ENCODE data around the gene VEPH1. TPM values are rescaled to one million over a fixed set of nuclear protein-coding genes. Genes with fewer than 3 reads are reported as not detected.

The VEPH1 gene
- polyA plus RNA-seq, 2 of the 4 experiments (the other 2 are of a cell fraction): 0.04 to 0.16 TPM

DNA sequence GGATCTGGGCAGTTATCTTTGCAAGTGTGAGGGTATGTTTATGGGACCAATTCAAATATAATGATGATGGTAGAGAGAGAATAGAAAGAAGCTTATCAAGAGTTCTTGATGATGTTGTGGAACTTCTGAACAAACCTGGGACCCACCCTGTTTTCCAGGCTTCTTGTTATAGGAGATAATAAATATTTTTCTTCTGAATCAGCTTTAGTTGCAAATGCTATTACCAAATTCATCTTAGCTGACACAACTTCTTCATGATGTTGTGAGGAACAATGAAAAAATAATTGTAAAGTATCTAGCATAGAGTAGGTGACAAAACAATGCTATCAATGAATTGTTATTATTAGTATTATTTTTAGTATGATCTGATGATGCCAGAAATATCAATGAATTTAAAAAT lies 110.1 kb downstream of the VEPH1 start:
- CTCF ChIA-PET: interaction anchor here (1.2 kb wide), 1 partner anchor 12 kb away, joined by 4 read pairs; no protein-coding TSS in a partner anchor
- ATAC-seq (no peak), DNase-seq (ENCODE audit: low read depth in 1 of 2, low spot score in 1 of 2) (no peak), FAIRE-seq (no peak)
- Histone ChIP-seq H3K4me1 (0 out of 3 replicates have a peak, but pooled peaks cover 4% of the 10 kb centered on the region), H3K9me3 (no peaks in the 10 kb centered on the region), H3K27ac (no peak overlapping the region), H3K4me3 (no peak overlapping the region), H3K4me2 (no peak overlapping the region)
- POLR2A ChIA-PET: no interaction called here
- no peak for TF ChIP-seq GATA3 (IDR thresholded peaks at IDR 0.05; ENCODE audit: borderline replicate concordance)
- no peak for TF ChIP-seq BHLHE40 (IDR thresholded peaks at IDR 0.05; ENCODE audit: low read depth, low read length)
- no peak for TF ChIP-seq FOXS1 (CRISPR knock-in tag; IDR thresholded peaks at IDR 0.05)
- no peak for TF ChIP-seq SREBF2 (IDR thresholded peaks at IDR 0.05)
- no peak for TF ChIP-seq MAZ (IDR thresholded peaks at IDR 0.05; ENCODE audit: borderline replicate concordance, low read depth, low read length)
- no peak for TF ChIP-seq CHD4 (IDR thresholded peaks at IDR 0.05; ENCODE audit: borderline replicate concordance)
- TF ChIP-seq HDAC2 (IDR thresholded peaks at IDR 0.05): no peak
- TF ChIP-seq, protein P1, sequence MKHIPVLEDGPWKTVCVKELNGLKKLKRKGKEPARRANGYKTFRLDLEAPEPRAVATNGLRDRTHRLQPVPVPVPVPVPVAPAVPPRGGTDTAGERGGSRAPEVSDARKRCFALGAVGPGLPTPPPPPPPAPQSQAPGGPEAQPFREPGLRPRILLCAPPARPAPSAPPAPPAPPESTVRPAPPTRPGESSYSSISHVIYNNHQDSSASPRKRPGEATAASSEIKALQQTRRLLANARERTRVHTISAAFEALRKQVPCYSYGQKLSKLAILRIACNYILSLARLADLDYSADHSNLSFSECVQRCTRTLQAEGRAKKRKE (CRISPR knock-in tag; IDR thresholded peaks at IDR 0.05; ENCODE audit: low read depth): no peak
- TF ChIP-seq, protein P2, sequence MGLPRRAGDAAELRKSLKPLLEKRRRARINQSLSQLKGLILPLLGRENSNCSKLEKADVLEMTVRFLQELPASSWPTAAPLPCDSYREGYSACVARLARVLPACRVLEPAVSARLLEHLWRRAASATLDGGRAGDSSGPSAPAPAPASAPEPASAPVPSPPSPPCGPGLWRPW (IDR thresholded peaks at IDR 0.05): no peak
- TF ChIP-seq ZFP36 (IDR thresholded peaks at IDR 0.05; ENCODE audit: borderline replicate concordance, partially characterized antibody): no peak
- no peak for TF ChIP-seq POLR2A (IDR thresholded peaks at IDR 0.05; ENCODE audit: low read length)
- no peak for TF ChIP-seq MYC (IDR thresholded peaks at IDR 0.05; ENCODE audit: borderline replicate concordance, low read length)
- TF ChIP-seq, protein P3, sequence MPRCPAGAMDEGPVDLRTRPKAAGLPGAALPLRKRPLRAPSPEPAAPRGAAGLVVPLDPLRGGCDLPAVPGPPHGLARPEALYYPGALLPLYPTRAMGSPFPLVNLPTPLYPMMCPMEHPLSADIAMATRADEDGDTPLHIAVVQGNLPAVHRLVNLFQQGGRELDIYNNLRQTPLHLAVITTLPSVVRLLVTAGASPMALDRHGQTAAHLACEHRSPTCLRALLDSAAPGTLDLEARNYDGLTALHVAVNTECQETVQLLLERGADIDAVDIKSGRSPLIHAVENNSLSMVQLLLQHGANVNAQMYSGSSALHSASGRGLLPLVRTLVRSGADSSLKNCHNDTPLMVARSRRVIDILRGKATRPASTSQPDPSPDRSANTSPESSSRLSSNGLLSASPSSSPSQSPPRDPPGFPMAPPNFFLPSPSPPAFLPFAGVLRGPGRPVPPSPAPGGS (IDR thresholded peaks at IDR 0.05): no peak
- TF ChIP-seq, protein P4, sequence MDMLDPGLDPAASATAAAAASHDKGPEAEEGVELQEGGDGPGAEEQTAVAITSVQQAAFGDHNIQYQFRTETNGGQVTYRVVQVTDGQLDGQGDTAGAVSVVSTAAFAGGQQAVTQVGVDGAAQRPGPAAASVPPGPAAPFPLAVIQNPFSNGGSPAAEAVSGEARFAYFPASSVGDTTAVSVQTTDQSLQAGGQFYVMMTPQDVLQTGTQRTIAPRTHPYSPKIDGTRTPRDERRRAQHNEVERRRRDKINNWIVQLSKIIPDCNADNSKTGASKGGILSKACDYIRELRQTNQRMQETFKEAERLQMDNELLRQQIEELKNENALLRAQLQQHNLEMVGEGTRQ (IDR thresholded peaks at IDR 0.05): no peak
- TF ChIP-seq, protein P5, sequence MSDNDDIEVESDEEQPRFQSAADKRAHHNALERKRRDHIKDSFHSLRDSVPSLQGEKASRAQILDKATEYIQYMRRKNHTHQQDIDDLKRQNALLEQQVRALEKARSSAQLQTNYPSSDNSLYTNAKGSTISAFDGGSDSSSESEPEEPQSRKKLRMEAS (IDR thresholded peaks at IDR 0.05): no peak
- no peak for TF ChIP-seq NFE2L2 (conservative IDR thresholded peaks at IDR 0.05; ENCODE audit: low read length)
- TF ChIP-seq SMC3 (IDR thresholded peaks at IDR 0.05): no peak
- no peak for TF ChIP-seq HEYL (CRISPR knock-in tag; IDR thresholded peaks at IDR 0.05)

DNA sequence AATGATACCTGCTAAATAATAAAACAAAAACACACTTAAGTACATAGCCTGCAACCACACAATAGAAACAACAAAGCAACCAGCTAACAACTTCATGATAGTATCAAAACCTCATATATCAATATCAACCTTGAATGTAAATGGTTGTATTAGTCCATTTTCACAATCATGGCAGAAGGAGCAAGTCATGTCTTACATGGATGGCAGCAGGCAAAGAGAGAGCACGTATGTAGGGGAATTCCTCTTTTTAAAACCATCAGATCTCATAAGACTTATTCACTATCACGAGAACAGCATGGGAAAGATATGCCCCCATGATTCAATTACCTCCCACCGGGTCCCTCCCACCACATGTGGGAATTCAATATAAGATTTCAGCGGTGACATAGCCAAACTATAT lies 111.1 kb downstream of the VEPH1 start:
- 33% methylated on average over 4 of the region's 4 CpGs for WGBS (ENCODE audit: missing lambda C conversion rate)
- TF ChIP-seq FOSB (CRISPR knock-in tag; IDR thresholded peaks at IDR 0.05) (no peak), TP53 (CRISPR knock-in tag; IDR thresholded peaks at IDR 0.05) (no peak), SMC3 (IDR thresholded peaks at IDR 0.05) (no peak), TFCP2L1 (CRISPR knock-in tag; IDR thresholded peaks at IDR 0.05) (no peak), HOXB5 (CRISPR knock-in tag; IDR thresholded peaks at IDR 0.05) (no peak), CBX2 (IDR thresholded peaks at IDR 0.05; ENCODE audit: borderline replicate concordance, low read depth) (no peak), JUN (IDR thresholded peaks at IDR 0.05) (no peak), PHF8 (IDR thresholded peaks at IDR 0.05; ENCODE audit: borderline replicate concordance, low read depth) (no peak), POLR2A (IDR thresholded peaks at IDR 0.05; ENCODE audit: low read length) (no peak), EHMT2 (IDR thresholded peaks at IDR 0.05; ENCODE audit: low read depth) (no peak)
- TF ChIP-seq, protein P1 (CRISPR knock-in tag; IDR thresholded peaks at IDR 0.05; ENCODE audit: low read depth): no peak
- TF ChIP-seq, protein P5 (IDR thresholded peaks at IDR 0.05): no peak
- TF ChIP-seq, protein P6, sequence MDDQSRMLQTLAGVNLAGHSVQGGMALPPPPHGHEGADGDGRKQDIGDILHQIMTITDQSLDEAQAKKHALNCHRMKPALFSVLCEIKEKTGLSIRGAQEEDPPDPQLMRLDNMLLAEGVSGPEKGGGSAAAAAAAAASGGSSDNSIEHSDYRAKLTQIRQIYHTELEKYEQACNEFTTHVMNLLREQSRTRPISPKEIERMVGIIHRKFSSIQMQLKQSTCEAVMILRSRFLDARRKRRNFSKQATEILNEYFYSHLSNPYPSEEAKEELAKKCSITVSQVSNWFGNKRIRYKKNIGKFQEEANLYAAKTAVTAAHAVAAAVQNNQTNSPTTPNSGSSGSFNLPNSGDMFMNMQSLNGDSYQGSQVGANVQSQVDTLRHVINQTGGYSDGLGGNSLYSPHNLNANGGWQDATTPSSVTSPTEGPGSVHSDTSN (IDR thresholded peaks at IDR 0.05): no peak
- DNase-seq (ENCODE audit: low read depth in 1 of 2, low spot score in 1 of 2) (no peak), FAIRE-seq (no peak), ATAC-seq (no peak)
- ChIA-PET CTCF (no interaction called here), POLR2A (no interaction called here)
- Histone ChIP-seq H3K4me2 (no peak overlapping the region), H3K4me1 (0 out of 3 replicates have a peak, but pooled peaks cover 4% of the 10 kb centered on the region), H3K9me3 (no peaks in the 10 kb centered on the region), H3K4me3 (no peak overlapping the region), H3K27ac (no peak overlapping the region)

Data from A549 (cell line).